Activated CD4-positive, alpha-beta T cell treated with anti-CD3 and anti-CD28 coated beads, Interleukin-2, amount 10 ng/mL, durations not matched to agents 7 days and 5 days (primary cell): ENCODE measurements around the gene MKS1. TPM values are rescaled to one million over a fixed set of nuclear protein-coding genes. Genes with fewer than 3 reads are reported as not detected.

Source experiments
- CTCF ChIA-PET: fragments of 350-600 bp; sonication (Branson Sonifier 250); formaldehyde crosslinking; loops from one replicate; lab custom pipeline; 2021; ENCODE audit warnings: antibody characterized with exemption; lab: Charles Lee
- POLR2A ChIA-PET: fragments of 350-600 bp; sonication (Branson Sonifier 250); formaldehyde crosslinking; loops from one replicate; lab custom pipeline; 2021; ENCODE audit warnings: antibody characterized with exemption; lab: Charles Lee
- DNase-seq: peaks from one replicate; pipeline ENCODE4 v3.0.0-alpha.2; 2020
- H3K27ac Mint-ChIP-seq: one replicate; pipeline ENCODE4 v1.8.0; 2021; ENCODE audit warnings: mild to moderate bottlenecking, moderate library complexity, mixed read lengths
- H3K27me3 Mint-ChIP-seq: one replicate; pipeline ENCODE4 v1.8.0; 2021; ENCODE audit warnings: mixed read lengths
- H3K36me3 Mint-ChIP-seq: one replicate; pipeline ENCODE4 v1.8.0; 2021; ENCODE audit warnings: low read depth, mixed read lengths
- H3K4me1 Mint-ChIP-seq: one replicate; pipeline ENCODE4 v1.8.0; 2021; ENCODE audit warnings: mixed read lengths
- H3K4me3 Mint-ChIP-seq: one replicate; pipeline ENCODE4 v1.8.0; 2021; ENCODE audit warnings: mild to moderate bottlenecking, moderate library complexity, mixed read lengths
- H3K9me3 Mint-ChIP-seq: one replicate; pipeline ENCODE4 v1.8.0; 2021; ENCODE audit warnings: mixed read lengths
- total RNA-seq, 2 experiments: library from RNA; stranded (reverse); gene quantifications; one replicate each; pipeline ENCODE4 v1.2.3, GENCODE V29; 2021

Gene MKS1
- total RNA-seq, 2 experiments from 2014 or later = 17.6 to 18.5 TPM

GRCh38 chr17:58250344-58251011 is 31.4 kb upstream of the MKS1 start:
- H3K27me3 Mint-ChIP-seq = peaks cover 40% of the 10 kb centered on the region
- H3K4me3 Mint-ChIP-seq = no peak overlapping the region
- ChIA-PET POLR2A (no interaction called here), CTCF (interaction anchor here (0.5 to 2.7 kb wide), 21 partner anchors 13 to 212 kb away, joined by 3 to 12 read pairs (median 3); partner anchors contain the start of genes LPO, MKS1, MPO and RNF43)
- peaks cover 22% of the 10 kb centered on the region for H3K4me1 Mint-ChIP-seq
- no peaks in the 10 kb centered on the region for H3K36me3 Mint-ChIP-seq
- H3K27ac Mint-ChIP-seq = no peak overlapping the region
- DNase-seq = no peak
- no peaks in the 10 kb centered on the region for H3K9me3 Mint-ChIP-seq

- Mint-ChIP-seq H3K9me3 (no peaks in the 10 kb centered on the region), H3K27ac (no peak overlapping the region), H3K27me3 (peaks cover 37% of the 10 kb centered on the region), H3K4me3 (peak overlapping the region; percentile 54), H3K36me3 (no peaks in the 10 kb centered on the region), H3K4me1 (peaks cover 22% of the 10 kb centered on the region)
- DNase-seq = peak; percentile 74
- CTCF ChIA-PET = interaction anchor here (0.7 to 2.7 kb wide), 21 partner anchors 12 to 209 kb away, joined by 3 to 12 read pairs (median 3); partner anchors contain the start of genes LPO, MKS1, MPO and RNF43
- POLR2A ChIA-PET = no interaction called here
These were observed 30.4 kb upstream of the MKS1 start for GRCh38 chr17:58249270-58250133.

GRCh38 chr17:58248955-58249269 is 29.9 kb upstream of the MKS1 start:
- H3K9me3 Mint-ChIP-seq = no peaks in the 10 kb centered on the region
- CTCF ChIA-PET = interaction anchor here (0.7 to 2.7 kb wide), 10 partner anchors 11 to 184 kb away, joined by 3 to 12 read pairs (median 4); partner anchors contain the start of genes LPO and RNF43

GRCh38 chr17:58247511-58248363 is 28.7 kb upstream of the MKS1 start:
- peaks cover 46% of the 10 kb centered on the region for H3K27me3 Mint-ChIP-seq
- ChIA-PET CTCF (interaction anchor here (0.8 to 2.7 kb wide), 8 partner anchors 9 to 72 kb away, joined by 3 to 8 read pairs (median 4); partner anchors contain the start of genes LPO and MKS1), POLR2A (no interaction called here)
- peaks cover 24% of the 10 kb centered on the region for H3K4me1 Mint-ChIP-seq
- no peaks in the 10 kb centered on the region for H3K36me3 Mint-ChIP-seq
- no peaks in the 10 kb centered on the region for H3K9me3 Mint-ChIP-seq
- no peak overlapping the region for H3K27ac Mint-ChIP-seq
- no peak overlapping the region for H3K4me3 Mint-ChIP-seq
- DNase-seq = no peak

More at GRCh38 chr17:58248955-58249269, 29.9 kb upstream of the MKS1 start:
- no peak overlapping the region for H3K27ac Mint-ChIP-seq
- H3K36me3 Mint-ChIP-seq = no peaks in the 10 kb centered on the region
- H3K27me3 Mint-ChIP-seq = peaks cover 39% of the 10 kb centered on the region
- H3K4me3 Mint-ChIP-seq = peak overlapping the region; percentile 14
- DNase-seq = no peak
- H3K4me1 Mint-ChIP-seq = peaks cover 24% of the 10 kb centered on the region
- POLR2A ChIA-PET = no interaction called here

- H3K4me3 Mint-ChIP-seq = no peak overlapping the region
- H3K27ac Mint-ChIP-seq = no peak overlapping the region
- peaks cover 46% of the 10 kb centered on the region for H3K27me3 Mint-ChIP-seq
- ChIA-PET POLR2A (no interaction called here), CTCF (interaction anchor here (0.8 to 1.7 kb wide), 2 partner anchors 16 to 71 kb away, joined by 3 read pairs; no protein-coding TSS in a partner anchor)
- no peaks in the 10 kb centered on the region for H3K36me3 Mint-ChIP-seq
- H3K9me3 Mint-ChIP-seq = no peaks in the 10 kb centered on the region
- DNase-seq = no peak
- H3K4me1 Mint-ChIP-seq = peaks cover 24% of the 10 kb centered on the region
These were observed 27.7 kb upstream of the MKS1 start for GRCh38 chr17:58246781-58247180.

GRCh38 chr17:58246104-58246740 is 27.2 kb upstream of the MKS1 start:
- H3K27ac Mint-ChIP-seq = no peak overlapping the region
- DNase-seq = no peak
- peaks cover 24% of the 10 kb centered on the region for H3K4me1 Mint-ChIP-seq
- H3K4me3 Mint-ChIP-seq = no peak overlapping the region
- CTCF ChIA-PET = interaction anchor here (0.8 kb wide), 1 partner anchor 16 kb away, joined by 3 read pairs; no protein-coding TSS in a partner anchor
- POLR2A ChIA-PET = no interaction called here
- H3K27me3 Mint-ChIP-seq = peaks cover 45% of the 10 kb centered on the region
- H3K9me3 Mint-ChIP-seq = no peaks in the 10 kb centered on the region
- no peaks in the 10 kb centered on the region for H3K36me3 Mint-ChIP-seq

GRCh38 chr17:58245428-58246103 is 26.5 kb upstream of the MKS1 start:
- H3K27me3 Mint-ChIP-seq = peaks cover 48% of the 10 kb centered on the region

GRCh38 chr17:58244963-58245362 is 25.9 kb upstream of the MKS1 start:
- Mint-ChIP-seq H3K36me3 (no peaks in the 10 kb centered on the region), H3K4me3 (no peak overlapping the region), H3K27me3 (peaks cover 52% of the 10 kb centered on the region), H3K9me3 (no peaks in the 10 kb centered on the region), H3K27ac (no peak overlapping the region), H3K4me1 (peaks cover 22% of the 10 kb centered on the region)
- ChIA-PET POLR2A (no interaction called here), CTCF (no interaction called here)
- DNase-seq = no peak

More at GRCh38 chr17:58245428-58246103, 26.5 kb upstream of the MKS1 start:
- Mint-ChIP-seq H3K27ac (no peak overlapping the region), H3K4me3 (no peak overlapping the region), H3K4me1 (peaks cover 24% of the 10 kb centered on the region), H3K36me3 (no peaks in the 10 kb centered on the region), H3K9me3 (no peaks in the 10 kb centered on the region)
- POLR2A ChIA-PET = no interaction called here
- CTCF ChIA-PET = no interaction called here
- no peak for DNase-seq

GRCh38 chr17:58242171-58242784 is 23.2 kb upstream of the MKS1 start:
- Mint-ChIP-seq H3K27me3 (peaks cover 63% of the 10 kb centered on the region), H3K4me1 (peaks cover 2% of the 10 kb centered on the region), H3K4me3 (no peak overlapping the region), H3K27ac (no peak overlapping the region), H3K9me3 (no peaks in the 10 kb centered on the region), H3K36me3 (no peaks in the 10 kb centered on the region)
- POLR2A ChIA-PET = no interaction called here
- CTCF ChIA-PET = interaction anchor here (0.6 to 0.9 kb wide), 2 partner anchors 123 to 320 kb away, joined by 3 read pairs; no protein-coding TSS in a partner anchor
- no peak for DNase-seq

- Mint-ChIP-seq H3K36me3 (no peaks in the 10 kb centered on the region), H3K27ac (no peak overlapping the region), H3K27me3 (peaks cover 70% of the 10 kb centered on the region), H3K4me1 (peaks cover 2% of the 10 kb centered on the region), H3K9me3 (no peaks in the 10 kb centered on the region), H3K4me3 (no peak overlapping the region)
- no peak for DNase-seq
- ChIA-PET CTCF (no interaction called here), POLR2A (no interaction called here)
These were observed 20.9 kb upstream of the MKS1 start for GRCh38 chr17:58239987-58240386.

- Mint-ChIP-seq H3K27me3 (peaks cover 66% of the 10 kb centered on the region), H3K9me3 (no peaks in the 10 kb centered on the region), H3K27ac (no peak within 1 kb of the TSS), H3K4me1 (no peaks in the 10 kb centered on the region), H3K4me3 (no peak within 1 kb of the TSS), H3K36me3 (no peaks in the 10 kb centered on the region)
- ChIA-PET CTCF (interaction anchor here (0.6 to 4.6 kb wide), 4 partner anchors 10 to 588 kb away, joined by 3 to 12 read pairs (median 6); no protein-coding TSS in a partner anchor), POLR2A (no interaction called here)
- no peak for DNase-seq
These were observed 19.1 kb upstream of the MKS1 start, which contains the start of gene LPO for GRCh38 chr17:58238147-58238634. Gene LPO, plus strand, starts transcription at chr17:58238584. Its CDS starts 4,396 bp downstream, at chr17:58242980.
